Stimulated activated CD8-positive, alpha-beta memory T cell treated with anti-CD3 and anti-CD28 coated beads, Interleukin-4, amount 100 ng/mL, for 4 hours (primary cell): ENCODE measurements around the gene SEPSECS.
"Not testable (repeated sequence)": the region's sequence is repeated elsewhere in the genome, so short reads cannot be mapped to it uniquely, and the experiment has no call there.

ENCODE experiments used
- DNase-seq, 2 donors: peaks; one replicate each; pipeline ENCODE4 v3.0.0-alpha.2; 2020; ENCODE audit warnings: low read depth in 2 of 2, low spot score in 1 of 2

Gene SEPSECS

DNA sequence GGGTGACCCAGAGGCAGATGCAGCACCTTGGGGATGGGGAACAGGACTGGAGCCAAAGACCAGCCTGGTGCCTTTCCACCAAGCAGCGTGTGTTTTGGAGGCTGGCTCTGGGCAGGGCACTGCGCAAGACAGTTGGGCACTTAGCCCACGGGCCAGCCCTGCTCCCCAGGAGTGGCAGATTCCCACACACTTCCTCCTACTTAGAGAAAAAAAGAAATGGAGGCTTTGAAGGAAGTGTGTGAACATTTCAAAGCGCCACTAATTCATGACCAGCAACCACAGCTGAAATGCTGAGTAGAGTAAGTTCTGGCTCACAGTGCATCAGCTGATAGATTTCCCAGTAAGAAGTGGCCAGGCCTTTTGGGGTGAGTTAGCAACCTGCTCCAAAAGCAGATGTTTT lies 74.6 kb downstream of the SEPSECS start:
- no peak for DNase-seq

DNA sequence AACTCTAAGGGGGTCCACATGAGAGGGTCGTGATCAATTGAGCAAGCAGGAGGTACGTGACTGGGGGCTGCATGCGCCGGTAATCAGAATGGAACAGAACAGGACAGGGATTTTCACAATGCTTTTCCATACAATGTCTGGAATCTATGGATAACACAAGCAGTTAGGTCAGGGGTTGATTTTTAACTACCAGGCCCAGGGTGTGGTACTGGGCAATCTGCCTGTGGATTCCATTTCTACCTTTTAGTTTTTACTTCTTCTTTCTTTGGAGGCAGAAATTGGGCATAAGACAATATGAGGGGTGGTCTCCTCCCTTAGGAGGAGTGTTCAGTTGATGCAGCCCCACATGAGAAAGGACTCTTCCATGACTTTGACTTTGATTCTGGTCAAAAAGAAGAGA lies 76.8 kb downstream of the SEPSECS start:
- not testable (repeated sequence) for DNase-seq

DNA sequence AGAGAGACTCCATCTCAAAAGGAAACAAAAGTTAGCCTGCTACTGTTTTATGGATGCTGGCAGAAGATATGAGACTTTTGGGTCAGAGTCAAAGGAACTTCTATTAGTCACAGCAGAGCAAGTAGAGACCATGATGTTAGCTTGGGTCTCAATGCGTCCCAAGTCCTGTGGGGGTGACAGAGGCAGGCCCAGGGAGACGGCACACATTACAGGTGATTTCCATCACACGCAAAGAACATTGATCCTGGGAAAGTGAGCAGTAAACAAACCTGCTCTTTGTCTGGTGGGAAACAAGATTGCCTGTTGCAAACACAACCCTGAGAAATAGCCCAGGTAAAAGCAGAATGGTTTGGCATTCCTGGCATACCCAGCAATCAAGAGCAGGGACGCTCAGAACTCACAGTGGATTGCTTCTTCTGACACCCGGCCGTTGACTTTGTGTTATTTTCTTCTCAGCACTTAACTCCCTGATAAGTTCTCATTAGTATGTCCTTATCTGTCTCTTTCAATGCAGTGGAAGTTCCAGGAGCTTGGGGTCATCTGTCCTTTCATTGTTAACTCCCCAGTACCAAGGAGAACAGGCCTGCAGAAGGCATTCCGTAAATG lies 78.3 kb downstream of the SEPSECS start:
- DNase-seq: no peak

- DNase-seq: no peak
Observed at GRCh38 chr4:25080571-25080970, 79.7 kb downstream of the SEPSECS start.

GRCh38 chr4:25078523-25078922 lies 81.7 kb downstream of the SEPSECS start:
- DNase-seq: no peak

DNA sequence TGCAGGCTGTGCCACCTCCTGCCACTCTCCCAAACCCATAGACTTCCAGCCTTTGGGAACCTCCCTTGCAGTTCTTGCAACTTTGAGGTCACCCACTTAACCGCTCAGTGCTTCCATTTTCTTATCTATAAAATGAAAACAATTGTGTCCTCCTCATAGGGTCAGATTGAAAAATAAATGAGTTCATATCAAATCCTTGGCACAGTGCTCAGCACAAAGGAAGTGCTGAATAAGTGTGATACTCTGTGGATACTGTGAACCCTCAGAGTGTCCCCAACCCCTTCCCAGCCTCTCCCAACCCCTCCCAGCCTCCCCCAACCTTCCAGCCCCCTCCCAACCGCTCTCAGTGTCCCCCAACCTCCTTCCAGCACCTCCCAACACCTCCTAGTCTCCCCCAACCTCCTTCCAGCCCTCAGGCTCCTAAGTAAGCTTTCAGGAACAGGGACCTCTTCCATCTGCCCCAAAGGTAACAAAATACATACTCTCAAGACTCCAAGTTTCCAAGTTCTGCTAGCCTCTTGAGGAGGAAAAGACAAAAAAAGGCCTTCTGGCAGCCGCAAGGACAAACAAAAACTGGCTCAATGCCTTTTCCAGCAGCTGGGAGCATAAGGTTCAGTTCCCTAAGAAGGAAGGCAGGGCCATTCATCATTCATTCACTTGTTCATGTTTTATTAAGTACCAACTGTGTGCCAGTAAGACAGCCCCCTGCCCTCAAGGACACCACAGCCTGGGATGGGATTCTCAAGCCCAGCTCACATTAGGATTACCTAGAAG lies 83.4 kb downstream of the SEPSECS start:
- no peak for DNase-seq

- DNase-seq: no peak
Observed at GRCh38 chr4:25075851-25076250, 84.4 kb downstream of the SEPSECS start.

- no peak for DNase-seq
Observed at GRCh38 chr4:25075129-25075528, 85.1 kb downstream of the SEPSECS start.

DNA sequence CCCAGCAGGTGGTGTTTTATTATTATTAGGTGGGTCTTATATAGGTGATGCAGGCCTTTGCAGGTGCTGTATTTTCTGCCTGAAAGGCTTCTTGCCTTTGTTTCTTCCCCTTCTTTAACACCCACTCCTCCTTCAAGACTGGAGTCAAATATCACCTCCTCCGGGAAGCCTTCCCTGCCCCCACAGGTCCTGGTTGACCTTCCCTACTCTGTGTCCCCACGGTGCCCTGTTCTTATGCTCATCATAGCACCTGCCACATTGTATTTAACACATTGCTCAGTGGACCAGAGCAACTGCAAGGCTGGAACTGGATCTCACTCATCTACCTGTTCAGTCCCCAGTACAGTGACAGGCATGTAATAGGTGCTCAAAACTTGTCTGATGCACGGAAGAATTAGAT lies 89.7 kb downstream of the SEPSECS start:
- no peak for DNase-seq
